Spleen (tissue), 11 donors: Measurements from ENCODE around the gene CREM. TPM values are rescaled to one million over a fixed set of nuclear protein-coding genes. Genes with fewer than 3 reads are reported as not detected.

ENCODE experiments used
- DNase-seq: peaks from one replicate; pipeline ENCODE4 v3.0.0-alpha.2; 2020
- H3K27ac ChIP-seq, 8 donors: fragments of 200-600 bp; sonication (generic) in 7 of 8; 1 replicate in 4 of 8; 2 replicates in 4 of 8; pipeline versions ENCODE4 v1.5.0 to v1.8.0; 2016 to 2021; ENCODE audit warnings: inconsistent platforms in 4 of 8, mild to moderate bottlenecking in 4 of 8, moderate library complexity in 1 of 8
- H3K27me3 ChIP-seq, 7 donors: fragments of 200-600 bp; sonication (generic) in 6 of 7; replicated peaks in 1 of 7; 1 replicate in 4 of 7; 2 replicates in 3 of 7; pipeline versions ENCODE4 v1.5.0 to v1.8.0; 2016 to 2021; ENCODE audit warnings: inconsistent platforms in 3 of 7, mild to moderate bottlenecking in 1 of 7
- H3K36me3 ChIP-seq, 6 donors: fragments of 200-600 bp; sonication (generic) in 5 of 6; 1 replicate in 4 of 6; 2 replicates in 2 of 6; pipeline versions ENCODE4 v1.5.0 to v1.8.0; 2016 to 2021; ENCODE audit warnings: inconsistent platforms in 2 of 6
- H3K4me1 ChIP-seq, 6 donors: fragments of 200-600 bp; sonication (generic) in 5 of 6; 1 replicate in 3 of 6; 2 replicates in 3 of 6; pipeline versions ENCODE4 v1.5.0 to v1.8.0; 2016 to 2021; ENCODE audit warnings: inconsistent platforms in 3 of 6
- H3K4me3 ChIP-seq, 8 donors: fragments of 200-600 bp; sonication (generic) in 7 of 8; 1 replicate in 4 of 8; 2 replicates in 4 of 8; pipeline versions ENCODE4 v1.5.0 to v1.8.0; 2016 to 2021; ENCODE audit warnings: inconsistent platforms in 4 of 8, mild to moderate bottlenecking in 4 of 8, moderate library complexity in 2 of 8
- H3K9me3 ChIP-seq, 8 donors: fragments of 200-600 bp; sonication (generic) in 7 of 8; 1 replicate in 4 of 8; 2 replicates in 4 of 8; pipeline versions ENCODE4 v1.5.0 to v1.8.0; 2016 to 2021; ENCODE audit warnings: inconsistent platforms in 4 of 8
- POLR2A ChIP-seq, 3 donors: fragments of 450-650 bp; IDR thresholded peaks; one replicate each; pipeline ENCODE4 v1.5.1; 2017; ENCODE audit warnings: antibody characterized with exemption in 3 of 3, mild to moderate bottlenecking in 1 of 3
- POLR2AphosphoS5 ChIP-seq, 3 donors: sonication (generic); formaldehyde crosslinking; IDR thresholded peaks; one replicate each; pipeline ENCODE4 v1.5.1; 2017; ENCODE audit warnings: antibody characterized with exemption in 3 of 3
- WGBS, 5 donors: extraction: QIAGEN DNeasy Blood & Tissue Kit in 3 of 5; methylation state at CpG; one replicate each; pipeline versions ENCODE4 v1.1.5 to v1.1.7; 2013 to 2018; 5-methylcytosine and 5-hydroxymethylcytosine counted together
- intact Hi-C: fragments of 100-400 bp; cut with DNase I; formaldehyde crosslinking; loops from one replicate; pipeline ENCODE4 v1.15.0; 2023; ENCODE audit warnings: low total_unique reads
- polyA plus RNA-seq, 3 donors: library from polyadenylated mRNA; stranded (reverse); fragments of 200-250 nt; gene quantifications; one replicate each; pipeline ENCODE4 v1.2.1, GENCODE V29; 2013
- total RNA-seq, 7 donors: library from RNA; depleted of rRNA in 3 of 7; stranded (reverse); fragments of >200 nt in 3 of 7; fragmentation: NEBNext Ultra II Directional in 4 of 7; extraction: Animal tissue kit (Norgen Biotek cat#: 25700) in 4 of 7; gene quantifications; one replicate each; pipeline versions ENCODE4 v1.1.0 to v1.2.1, GENCODE V29; 2016 to 2021
- TF ChIP-seq, protein P1 (sequence below), 11 experiments: fragments of 200-600 bp in 7 of 11; fragments of 450-650 bp in 4 of 11; sonication (generic) in 4 of 11; IDR thresholded peaks in 8 of 11; conservative IDR thresholded peaks in 3 of 11; 1 replicate in 7 of 11; 2 replicates in 4 of 11; pipeline versions ENCODE4 v1.4.0 to v1.8.0; 2016 to 2021; ENCODE audit warnings: antibody characterized with exemption in 11 of 11, inconsistent platforms in 4 of 11, mild to moderate bottlenecking in 1 of 11
- donor health status: healthy with polysubstance abuse.
- donor health status: DM: no; HTN: no; CAD: no; lungs with moderate emphysema.
- donor health status: DM: no; HTN: no; CAD: no.
- donor health status: Bipolar disorder and iron deficiency.
- donor health status: healthy.
- donor health status: DM: no; HTN: no; CAD: no.
- donor health status: DM: yes; HTN: yes; CAD: no.

CREM gene
- total and polyA plus RNA-seq, 10 donors = 24.8 to 65.4 (median 41.2) TPM

- Histone ChIP-seq H3K9me3 (peaks cover 0 to 8% (median 4%) of the 10 kb centered on the region in 8 donors), H3K27ac (no peak overlapping the region), H3K4me1 (no peaks in the 10 kb centered on the region), H3K36me3 (no peaks in the 10 kb centered on the region), H3K27me3 (no peaks in the 10 kb centered on the region), H3K4me3 (no peak overlapping the region)
- intact Hi-C loops = no loop called here
- TF ChIP-seq, protein P1, sequence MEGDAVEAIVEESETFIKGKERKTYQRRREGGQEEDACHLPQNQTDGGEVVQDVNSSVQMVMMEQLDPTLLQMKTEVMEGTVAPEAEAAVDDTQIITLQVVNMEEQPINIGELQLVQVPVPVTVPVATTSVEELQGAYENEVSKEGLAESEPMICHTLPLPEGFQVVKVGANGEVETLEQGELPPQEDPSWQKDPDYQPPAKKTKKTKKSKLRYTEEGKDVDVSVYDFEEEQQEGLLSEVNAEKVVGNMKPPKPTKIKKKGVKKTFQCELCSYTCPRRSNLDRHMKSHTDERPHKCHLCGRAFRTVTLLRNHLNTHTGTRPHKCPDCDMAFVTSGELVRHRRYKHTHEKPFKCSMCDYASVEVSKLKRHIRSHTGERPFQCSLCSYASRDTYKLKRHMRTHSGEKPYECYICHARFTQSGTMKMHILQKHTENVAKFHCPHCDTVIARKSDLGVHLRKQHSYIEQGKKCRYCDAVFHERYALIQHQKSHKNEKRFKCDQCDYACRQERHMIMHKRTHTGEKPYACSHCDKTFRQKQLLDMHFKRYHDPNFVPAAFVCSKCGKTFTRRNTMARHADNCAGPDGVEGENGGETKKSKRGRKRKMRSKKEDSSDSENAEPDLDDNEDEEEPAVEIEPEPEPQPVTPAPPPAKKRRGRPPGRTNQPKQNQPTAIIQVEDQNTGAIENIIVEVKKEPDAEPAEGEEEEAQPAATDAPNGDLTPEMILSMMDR (IDR thresholded peaks at IDR 0.05 in 8 of 11, conservative IDR thresholded peaks at IDR 0.05 in 3 of 11) = no peak
- TF ChIP-seq POLR2AphosphoS5 (IDR thresholded peaks at IDR 0.05) = no peak
- no peak for TF ChIP-seq POLR2A (IDR thresholded peaks at IDR 0.05)
- DNase-seq = no peak
- WGBS, 5 donors = 95 to 100% (median 98%) methylated on average over 2 of the region's 2 CpGs
These were observed 39.2 kb downstream of the CREM start for GRCh38 chr10:35165811-35166210.

DNA sequence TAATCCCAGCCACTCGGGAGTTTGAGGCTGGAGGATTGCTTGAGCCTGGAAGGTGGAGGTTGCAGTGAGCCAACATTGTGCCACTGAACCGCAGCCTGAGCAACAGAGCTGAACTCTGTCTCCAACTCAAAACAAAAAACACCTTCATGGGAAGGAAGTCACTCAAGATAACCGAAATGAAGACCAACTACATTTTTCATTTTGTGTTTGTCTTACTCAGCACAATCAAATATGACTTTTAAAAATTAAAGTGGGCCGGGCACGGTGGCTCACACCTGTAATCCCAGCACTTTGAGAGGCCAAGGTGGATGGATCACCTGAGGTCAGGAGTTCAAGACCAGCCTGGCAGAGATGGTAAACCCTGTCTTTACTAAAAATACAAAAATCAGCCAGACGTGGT, 40.0 kb downstream of the CREM start:
- WGBS, 5 donors = 74 to 89% (median 83%) methylated on average over 6 of the region's 6 CpGs
- Histone ChIP-seq H3K9me3 (peaks cover 0 to 8% (median 4%) of the 10 kb centered on the region in 8 donors), H3K4me3 (no peak overlapping the region), H3K4me1 (no peaks in the 10 kb centered on the region), H3K27me3 (no peaks in the 10 kb centered on the region), H3K27ac (no peak overlapping the region), H3K36me3 (no peaks in the 10 kb centered on the region)
- TF ChIP-seq, protein P1 (IDR thresholded peaks at IDR 0.05 in 8 of 11, conservative IDR thresholded peaks at IDR 0.05 in 3 of 11) = no peak
- TF ChIP-seq POLR2AphosphoS5 (IDR thresholded peaks at IDR 0.05) (no peak), POLR2A (IDR thresholded peaks at IDR 0.05) (no peak)
- DNase-seq = no peak
- intact Hi-C loops = no loop called here

DNA sequence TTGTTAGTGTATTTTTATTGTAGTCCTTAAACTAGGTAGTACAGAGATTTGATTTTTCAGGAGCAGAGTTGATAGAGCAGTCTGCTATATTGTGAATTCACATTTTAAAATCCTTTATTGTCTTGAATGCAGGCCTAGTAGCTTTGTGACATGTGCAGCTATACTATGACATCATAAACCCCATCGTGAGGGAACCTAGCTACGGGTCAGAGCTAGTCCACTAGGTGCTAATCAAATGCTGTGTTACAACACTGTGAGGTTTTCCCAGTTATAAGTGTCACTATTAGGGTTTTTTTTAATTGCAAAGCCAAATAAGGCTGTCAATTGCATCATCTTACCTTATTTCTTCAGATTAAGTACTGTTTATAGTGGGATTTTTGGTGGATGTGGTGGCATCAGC, 40.7 kb downstream of the CREM start:
- Histone ChIP-seq H3K4me3 (no peak overlapping the region), H3K36me3 (no peaks in the 10 kb centered on the region), H3K27me3 (no peaks in the 10 kb centered on the region), H3K27ac (no peak overlapping the region), H3K4me1 (no peaks in the 10 kb centered on the region), H3K9me3 (peaks cover 0 to 8% (median 4%) of the 10 kb centered on the region in 8 donors)
- no peak for DNase-seq
- 76 to 93% (median 91%) methylated on average over 2 of the region's 2 CpGs for WGBS, 5 donors
- intact Hi-C loops = no loop called here
- TF ChIP-seq, protein P1 (IDR thresholded peaks at IDR 0.05 in 8 of 11, conservative IDR thresholded peaks at IDR 0.05 in 3 of 11) = no peak
- no peak for TF ChIP-seq POLR2A (IDR thresholded peaks at IDR 0.05)
- TF ChIP-seq POLR2AphosphoS5 (IDR thresholded peaks at IDR 0.05) = no peak

- Histone ChIP-seq H3K4me1 (no peaks in the 10 kb centered on the region), H3K9me3 (peaks cover 0 to 8% (median 4%) of the 10 kb centered on the region in 8 donors), H3K27me3 (no peaks in the 10 kb centered on the region), H3K4me3 (no peak overlapping the region), H3K27ac (no peak overlapping the region), H3K36me3 (no peaks in the 10 kb centered on the region)
- TF ChIP-seq, protein P1 (IDR thresholded peaks at IDR 0.05 in 8 of 11, conservative IDR thresholded peaks at IDR 0.05 in 3 of 11) = no peak
- TF ChIP-seq POLR2AphosphoS5 (IDR thresholded peaks at IDR 0.05) (no peak), POLR2A (IDR thresholded peaks at IDR 0.05) (no peak)
- intact Hi-C loops = no loop called here
- WGBS, 5 donors = 84 to 100% (median 86%) methylated on average over 1 of the region's 1 CpG
- DNase-seq = no peak
These were observed 45.5 kb downstream of the CREM start for GRCh38 chr10:35172146-35172545.
